WTC11 (cell line): Measurements from ENCODE around the gene RAB22A. TPM values are rescaled to one million over a fixed set of nuclear protein-coding genes. Genes with fewer than 3 reads are reported as not detected.

ENCODE experiments used
- ATAC-seq: fragments of 200-7000 bp; cut with Tn5 transposase; 2 replicates; pipeline ENCODE4 v1.10.0; 2021; ENCODE audit warnings: mild to moderate bottlenecking, moderate library complexity
- CTCF ChIA-PET: fragments of 300-600 bp; sonication (Branson Sonifier 250); formaldehyde crosslinking; loops from one replicate; lab custom pipeline; 2021; ENCODE audit warnings: antibody characterized with exemption; lab: Charles Lee
- POLR2A ChIA-PET: fragments of 350-600 bp; sonication (Branson Sonifier 250); formaldehyde crosslinking; loops from one replicate; lab custom pipeline; 2021; ENCODE audit warnings: antibody characterized with exemption; lab: Charles Lee
- DNase-seq: peaks from one replicate; pipeline ENCODE4 v3.0.0; 2021; ENCODE audit warnings: low spot score
- H3K27ac Mint-ChIP-seq: 2 replicates; pipeline ENCODE4 v1.8.0; 2021; ENCODE audit warnings: mixed read lengths
- H3K27me3 Mint-ChIP-seq: 2 replicates; pipeline ENCODE4 v1.8.0; 2021; ENCODE audit warnings: low read depth, mild to moderate bottlenecking, moderate library complexity, mixed read lengths
- H3K36me3 Mint-ChIP-seq: 2 replicates; pipeline ENCODE4 v1.8.0; 2021; ENCODE audit warnings: mixed read lengths
- H3K4me1 Mint-ChIP-seq: 2 replicates; pipeline ENCODE4 v1.8.0; 2022; ENCODE audit warnings: mixed read lengths
- H3K4me3 Mint-ChIP-seq: 2 replicates; pipeline ENCODE4 v1.8.0; 2021; ENCODE audit warnings: mild to moderate bottlenecking, moderate library complexity, mixed read lengths
- H3K9me3 Mint-ChIP-seq: 2 replicates; pipeline ENCODE4 v1.8.0; 2021; ENCODE audit warnings: mixed read lengths
- CBFB ChIP-seq: sonication (generic); formaldehyde crosslinking; IDR thresholded peaks from 2 replicates; pipeline ENCODE4 v1.8.1; 2022; ENCODE audit warnings: mild to moderate bottlenecking, low read depth, missing genetic modification reagents
- CDX4 ChIP-seq: fragments of 250-450 bp; sonication (Bioruptor Pico); IDR thresholded peaks from 2 replicates; pipeline ENCODE4 v1.9.0; 2021; ENCODE audit warnings: moderate library complexity, mild to moderate bottlenecking, inconsistent platforms, borderline replicate concordance
- CREB1 ChIP-seq: sonication (generic); formaldehyde crosslinking; IDR thresholded peaks from 2 replicates; pipeline ENCODE4 v1.8.0; 2023; ENCODE audit warnings: mild to moderate bottlenecking, missing genetic modification reagents
- FOXP1 ChIP-seq: sonication (generic); formaldehyde crosslinking; IDR thresholded peaks from 2 replicates; pipeline ENCODE4 v1.8.0; 2022; ENCODE audit warnings: missing genetic modification reagents, mild to moderate bottlenecking, moderate library complexity, borderline replicate concordance
- GABPB1 ChIP-seq: sonication (generic); formaldehyde crosslinking; IDR thresholded peaks from 2 replicates; pipeline ENCODE4 v1.8.1; 2023; ENCODE audit warnings: mild to moderate bottlenecking, missing genetic modification reagents
- HMGA2 ChIP-seq: fragments of 250-450 bp; sonication (Bioruptor Pico); IDR thresholded peaks from 2 replicates; pipeline ENCODE4 v1.4.0; 2021; ENCODE audit warnings: mild to moderate bottlenecking, moderate library complexity
- IRF2 ChIP-seq: sonication (generic); formaldehyde crosslinking; IDR thresholded peaks from 2 replicates; pipeline ENCODE4 v1.8.0; 2022; ENCODE audit warnings: low read depth, missing genetic modification reagents, borderline replicate concordance
- MYBL2 ChIP-seq: sonication (generic); formaldehyde crosslinking; IDR thresholded peaks from 2 replicates; pipeline ENCODE4 v1.8.1; 2023; ENCODE audit warnings: mild to moderate bottlenecking, moderate library complexity, missing genetic modification reagents
- NFE2L1 ChIP-seq: sonication (generic); formaldehyde crosslinking; IDR thresholded peaks from 2 replicates; pipeline ENCODE4 v1.8.1; 2023; ENCODE audit warnings: missing genetic modification reagents
- OVOL2 ChIP-seq: fragments of 250-450 bp; sonication (Bioruptor Pico); IDR thresholded peaks from 2 replicates; pipeline ENCODE4 v1.9.0; 2021; ENCODE audit warnings: mild to moderate bottlenecking, borderline replicate concordance
- PRDM15 ChIP-seq: sonication (generic); formaldehyde crosslinking; IDR thresholded peaks from 2 replicates; pipeline ENCODE4 v1.8.0; 2022; ENCODE audit warnings: missing genetic modification reagents
- SMAD3 ChIP-seq: sonication (generic); formaldehyde crosslinking; IDR thresholded peaks from 2 replicates; pipeline ENCODE4 v1.8.0; 2022; ENCODE audit warnings: missing genetic modification reagents, mild to moderate bottlenecking, borderline replicate concordance
- SOX15 ChIP-seq: fragments of 250-450 bp; sonication (Bioruptor Pico); IDR thresholded peaks from 2 replicates; pipeline ENCODE4 v1.9.0; 2021; ENCODE audit warnings: mild to moderate bottlenecking
- SP1 ChIP-seq: sonication (generic); formaldehyde crosslinking; conservative IDR thresholded peaks from 2 replicates; pipeline ENCODE4 v1.8.1; 2022; ENCODE audit warnings: missing genetic modification reagents
- STAT6 ChIP-seq: sonication (generic); formaldehyde crosslinking; conservative IDR thresholded peaks from 2 replicates; pipeline ENCODE4 v1.8.1; 2023; ENCODE audit warnings: mild to moderate bottlenecking, low read depth, missing genetic modification reagents, moderate library complexity
- ZBTB21 ChIP-seq: sonication (generic); formaldehyde crosslinking; IDR thresholded peaks from 2 replicates; pipeline ENCODE4 v1.8.1; 2023; ENCODE audit warnings: mild to moderate bottlenecking, missing genetic modification reagents, borderline replicate concordance
- ZNF219 ChIP-seq: sonication (generic); formaldehyde crosslinking; IDR thresholded peaks from 2 replicates; pipeline ENCODE4 v1.8.0; 2023; ENCODE audit warnings: missing genetic modification reagents, mild to moderate bottlenecking, borderline replicate concordance
- ZNF263 ChIP-seq: sonication (generic); formaldehyde crosslinking; IDR thresholded peaks from 2 replicates; pipeline ENCODE4 v1.8.1; 2022; ENCODE audit warnings: low read depth, mild to moderate bottlenecking, moderate library complexity, missing genetic modification reagents
- ZNF423 ChIP-seq: fragments of 250-450 bp; sonication (Bioruptor Pico); IDR thresholded peaks from 2 replicates; pipeline ENCODE4 v2.1.2; 2022; ENCODE audit warnings: mild to moderate bottlenecking, moderate library complexity
- total RNA-seq: library from RNA; stranded (reverse); gene quantifications from 3 replicates; pipeline ENCODE4 v1.2.3, GENCODE V29; 2021

Gene RAB22A
- total RNA-seq, 1 experiment from 2014 or later, result 6.0 TPM

- no peaks in the 10 kb centered on the region for H3K9me3 Mint-ChIP-seq
- no peak for TF ChIP-seq STAT6 (CRISPR knock-in tag)
- TF ChIP-seq ZNF219 (CRISPR knock-in tag), result no peak
- no peak for TF ChIP-seq ZNF423 (CRISPR knock-in tag)
- TF ChIP-seq, all 79 proteins: peak for 0
- Mint-ChIP-seq H3K27me3 (no peaks in the 10 kb centered on the region), H3K4me1 (peaks cover 15% of the 10 kb centered on the region), H3K27ac (no peak overlapping the region), H3K36me3 (peaks cover 10% of the 10 kb centered on the region), H3K4me3 (peak overlapping the region; percentile 81)
- CTCF ChIA-PET, result no interaction called here
- POLR2A ChIA-PET, result interaction anchor here (0.8 to 1.1 kb wide), 2 partner anchors 54 to 80 kb away, joined by 3 to 4 read pairs; partner anchors contain the start of gene VAPB
- ATAC-seq, result no peak
- DNase-seq, result no peak
Measured at GRCh38 chr20:58308290-58308679, 1.2 kb upstream of the RAB22A start.

- DNase-seq (peak; percentile 58), ATAC-seq (peak; percentile 81)
- Mint-ChIP-seq H3K27ac (no peak overlapping the region), H3K4me1 (peaks cover 15% of the 10 kb centered on the region), H3K27me3 (no peaks in the 10 kb centered on the region), H3K9me3 (no peaks in the 10 kb centered on the region), H3K4me3 (peak overlapping the region; percentile 81), H3K36me3 (peaks cover 15% of the 10 kb centered on the region)
- ChIA-PET CTCF (interaction anchor here (1.2 kb wide), 2 partner anchors 51 to 61 kb away, joined by 4 read pairs; no protein-coding TSS in a partner anchor), POLR2A (interaction anchor here (0.8 to 1.1 kb wide), 2 partner anchors 53 to 80 kb away, joined by 3 to 4 read pairs; partner anchors contain the start of gene VAPB)
- TF ChIP-seq SP1 (CRISPR knock-in tag) (peak; percentile 76; the same call in 1 of the 2 replicates), ZNF423 (CRISPR knock-in tag) (no peak)
Measured at GRCh38 chr20:58308680-58309527, 611 bp upstream of the RAB22A start.

- DNase-seq, result no peak
- ChIA-PET CTCF (interaction anchor here (0.8 to 1.2 kb wide), 5 partner anchors 49 to 137 kb away, joined by 3 to 4 read pairs (median 3); no protein-coding TSS in a partner anchor), POLR2A (interaction anchor here (0.6 kb wide), 2 partner anchors 79 to 1807 kb away, joined by 3 read pairs; partner anchors contain the start of gene VAPB)
- no peak for ATAC-seq
- Mint-ChIP-seq H3K27ac (peak overlapping the region; percentile 32; the same call in 1 of the 2 replicates), H3K4me1 (peaks cover 15% of the 10 kb centered on the region), H3K36me3 (peaks cover 15% of the 10 kb centered on the region), H3K4me3 (peak overlapping the region; percentile 85), H3K27me3 (no peaks in the 10 kb centered on the region), H3K9me3 (no peaks in the 10 kb centered on the region)
- TF ChIP-seq PRDM15 (CRISPR knock-in tag), result no peak
- no peak for TF ChIP-seq FOXP1 (CRISPR knock-in tag)
- no peak for TF ChIP-seq ZNF263 (CRISPR knock-in tag)
- no peak for TF ChIP-seq CBFB
- TF ChIP-seq MYBL2 (CRISPR knock-in tag), result no peak
- TF ChIP-seq OVOL2 (CRISPR knock-in tag), result no peak
- TF ChIP-seq CREB1 (CRISPR knock-in tag), result no peak
- TF ChIP-seq SP1 (CRISPR knock-in tag), result no peak
- TF ChIP-seq IRF2, result no peak
- TF ChIP-seq CDX4 (CRISPR knock-in tag), result no peak
- TF ChIP-seq STAT6 (CRISPR knock-in tag), result no peak
- TF ChIP-seq NFE2L1 (CRISPR knock-in tag), result no peak
- no peak for TF ChIP-seq ZBTB21
- TF ChIP-seq SOX15 (CRISPR knock-in tag), result no peak
- TF ChIP-seq SMAD3, result no peak
- TF ChIP-seq GABPB1, result no peak
- TF ChIP-seq HMGA2 (CRISPR knock-in tag), result no peak
Measured at GRCh38 chr20:58310291-58310782, 822 bp downstream of the RAB22A start.
